Measurements from ENCODE around the gene CD19. TPM values are rescaled to one million over a fixed set of nuclear protein-coding genes. Genes with fewer than 3 reads are reported as not detected.

CD19 gene
- total RNA-seq, result not detected

DNA sequence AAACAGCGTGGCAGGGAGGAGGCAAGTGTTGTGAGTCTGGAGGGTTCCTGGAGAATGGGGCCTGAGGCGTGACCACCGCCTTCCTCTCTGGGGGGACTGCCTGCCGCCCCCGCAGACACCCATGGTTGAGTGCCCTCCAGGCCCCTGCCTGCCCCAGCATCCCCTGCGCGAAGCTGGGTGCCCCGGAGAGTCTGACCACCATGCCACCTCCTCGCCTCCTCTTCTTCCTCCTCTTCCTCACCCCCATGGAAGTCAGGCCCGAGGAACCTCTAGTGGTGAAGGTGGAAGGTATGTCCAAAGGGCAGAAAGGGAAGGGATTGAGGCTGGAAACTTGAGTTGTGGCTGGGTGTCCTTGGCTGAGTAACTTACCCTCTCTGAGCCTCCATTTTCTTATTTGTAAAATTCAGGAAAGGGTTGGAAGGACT is at the start of gene CD19:
Gene CD19, plus strand, starts transcription at position 171 of the 425 bp plus-strand sequence. Its CDS starts 30 bp downstream, at position 201.
- Histone ChIP-seq H3K4me3 (no peak within 1 kb of the TSS), H3K27me3 (no peaks in the 10 kb centered on the region), H3K9me3 (no peaks in the 10 kb centered on the region), H3K27ac (no peak within 1 kb of the TSS), H3K4me1 (peaks cover 11% of the 10 kb centered on the region), H3K36me3 (replicated peaks in 1 of 2; ENCODE audit: insufficient read depth in 1 of 2, low read depth in 2 of 2) (no peaks in the 10 kb centered on the region)
- no peak for ATAC-seq
- no peak for DNase-seq
- intact Hi-C loops (cut with DNase I), result loop anchor here (10.0 kb wide), 1 partner anchor 57 kb away; the partner anchor contains the start of gene ATP2A1
- no peak for TF ChIP-seq POLR2A (IDR thresholded peaks at IDR 0.05)
- TF ChIP-seq, protein P1, sequence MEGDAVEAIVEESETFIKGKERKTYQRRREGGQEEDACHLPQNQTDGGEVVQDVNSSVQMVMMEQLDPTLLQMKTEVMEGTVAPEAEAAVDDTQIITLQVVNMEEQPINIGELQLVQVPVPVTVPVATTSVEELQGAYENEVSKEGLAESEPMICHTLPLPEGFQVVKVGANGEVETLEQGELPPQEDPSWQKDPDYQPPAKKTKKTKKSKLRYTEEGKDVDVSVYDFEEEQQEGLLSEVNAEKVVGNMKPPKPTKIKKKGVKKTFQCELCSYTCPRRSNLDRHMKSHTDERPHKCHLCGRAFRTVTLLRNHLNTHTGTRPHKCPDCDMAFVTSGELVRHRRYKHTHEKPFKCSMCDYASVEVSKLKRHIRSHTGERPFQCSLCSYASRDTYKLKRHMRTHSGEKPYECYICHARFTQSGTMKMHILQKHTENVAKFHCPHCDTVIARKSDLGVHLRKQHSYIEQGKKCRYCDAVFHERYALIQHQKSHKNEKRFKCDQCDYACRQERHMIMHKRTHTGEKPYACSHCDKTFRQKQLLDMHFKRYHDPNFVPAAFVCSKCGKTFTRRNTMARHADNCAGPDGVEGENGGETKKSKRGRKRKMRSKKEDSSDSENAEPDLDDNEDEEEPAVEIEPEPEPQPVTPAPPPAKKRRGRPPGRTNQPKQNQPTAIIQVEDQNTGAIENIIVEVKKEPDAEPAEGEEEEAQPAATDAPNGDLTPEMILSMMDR (IDR thresholded peaks at IDR 0.05), result no peak
- WGBS, 2 donors, result 87 to 93% methylated on average over 10 of the region's 10 CpGs

DNA sequence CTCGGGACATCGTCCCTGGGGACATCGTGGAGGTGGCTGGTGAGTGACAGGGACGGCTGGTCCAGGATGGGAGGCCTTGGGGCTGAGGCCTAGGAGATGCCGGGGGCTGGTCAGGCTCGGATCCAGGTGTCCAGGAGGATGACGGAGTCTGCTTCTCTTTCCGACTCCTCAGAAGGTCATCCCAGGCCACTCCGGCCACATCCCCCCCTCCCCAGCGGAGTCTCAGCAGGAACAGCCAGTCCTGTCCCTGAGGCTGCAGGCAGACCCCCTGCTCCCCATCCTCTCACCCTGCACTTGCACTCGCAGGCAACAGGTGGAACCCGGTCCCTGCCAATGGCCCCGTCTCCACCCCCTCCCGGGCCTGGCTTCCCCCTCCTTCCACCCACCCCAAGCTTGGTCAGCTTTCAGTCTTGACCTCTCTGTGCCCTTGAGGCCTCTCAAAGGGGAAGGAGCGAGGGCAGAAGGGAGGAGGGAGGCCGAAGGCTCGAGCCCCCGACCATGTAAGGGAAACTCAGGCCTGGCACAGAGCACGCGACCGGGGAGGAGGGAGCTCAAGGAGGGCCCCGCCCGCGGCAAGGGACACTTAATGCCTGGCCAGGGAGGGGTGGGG is 49.1 kb upstream of the CD19 start:
- Histone ChIP-seq H3K27ac (no peak overlapping the region), H3K4me3 (no peak overlapping the region), H3K4me1 (peaks cover 13% of the 10 kb centered on the region), H3K27me3 (no peaks in the 10 kb centered on the region), H3K36me3 (replicated peaks in 1 of 2; ENCODE audit: insufficient read depth in 1 of 2, low read depth in 2 of 2) (no peaks in the 10 kb centered on the region), H3K9me3 (no peaks in the 10 kb centered on the region)
- ATAC-seq (no peak), DNase-seq (no peak)
- TF ChIP-seq, protein P1 (IDR thresholded peaks at IDR 0.05), result no peak
- TF ChIP-seq POLR2A (IDR thresholded peaks at IDR 0.05), result no peak
- intact Hi-C loops (cut with DNase I), result no loop called here
- WGBS, 2 donors, result 36 to 45% methylated on average over 6 to 24 of the region's 24 CpGs

DNA sequence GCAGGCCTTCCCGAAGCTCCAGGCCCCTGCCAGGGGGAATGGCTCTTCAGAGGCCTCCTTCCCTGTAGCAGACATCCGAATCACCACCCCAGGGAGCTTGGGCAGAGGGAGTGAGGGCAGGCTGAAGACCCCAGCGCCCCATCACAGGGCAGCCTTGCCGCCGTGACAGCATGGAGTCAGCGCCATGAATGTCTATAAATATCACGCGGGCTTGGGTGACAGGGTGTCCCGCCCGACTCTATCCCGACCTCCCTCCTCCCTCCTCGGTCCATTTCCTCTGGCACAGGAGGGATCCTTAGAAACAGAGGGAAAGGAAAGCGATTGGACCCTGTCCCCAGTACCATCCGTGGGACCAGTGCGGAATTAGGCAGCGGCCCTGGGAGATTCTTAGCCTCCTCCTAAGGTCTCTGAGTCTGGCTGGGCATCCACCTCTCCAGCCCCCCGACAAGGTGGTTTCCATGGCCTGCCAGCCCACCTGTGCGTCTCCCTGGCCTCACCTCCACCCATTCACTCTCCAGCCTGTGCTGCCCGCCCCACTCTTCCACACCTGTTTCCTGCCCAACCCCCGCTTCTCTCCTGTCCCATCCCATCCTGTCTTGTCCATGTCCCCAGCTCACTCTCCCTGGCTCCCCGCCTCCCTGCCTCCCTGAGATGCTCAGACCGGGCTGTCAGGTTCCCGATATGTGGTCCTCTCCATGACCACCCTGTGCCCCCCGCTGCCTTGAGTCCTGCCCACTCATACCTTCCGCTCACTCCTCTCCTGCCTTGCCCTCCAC is 48.4 kb upstream of the CD19 start:
- no peak overlapping the region for H3K27ac ChIP-seq
- H3K4me3 ChIP-seq, result no peak overlapping the region
- DNase-seq, result no peak
- intact Hi-C loops (cut with DNase I), result no loop called here
- no peaks in the 10 kb centered on the region for H3K36me3 ChIP-seq (replicated peaks in 1 of 2; ENCODE audit: insufficient read depth in 1 of 2, low read depth in 2 of 2)
- TF ChIP-seq, protein P1 (IDR thresholded peaks at IDR 0.05), result no peak
- no peak for TF ChIP-seq POLR2A (IDR thresholded peaks at IDR 0.05)
- 55 to 66% methylated on average over 16 to 25 of the region's 25 CpGs for WGBS, 2 donors
- no peaks in the 10 kb centered on the region for H3K9me3 ChIP-seq
- no peak for ATAC-seq
- peaks cover 13% of the 10 kb centered on the region for H3K4me1 ChIP-seq
- H3K27me3 ChIP-seq, result no peaks in the 10 kb centered on the region

DNA sequence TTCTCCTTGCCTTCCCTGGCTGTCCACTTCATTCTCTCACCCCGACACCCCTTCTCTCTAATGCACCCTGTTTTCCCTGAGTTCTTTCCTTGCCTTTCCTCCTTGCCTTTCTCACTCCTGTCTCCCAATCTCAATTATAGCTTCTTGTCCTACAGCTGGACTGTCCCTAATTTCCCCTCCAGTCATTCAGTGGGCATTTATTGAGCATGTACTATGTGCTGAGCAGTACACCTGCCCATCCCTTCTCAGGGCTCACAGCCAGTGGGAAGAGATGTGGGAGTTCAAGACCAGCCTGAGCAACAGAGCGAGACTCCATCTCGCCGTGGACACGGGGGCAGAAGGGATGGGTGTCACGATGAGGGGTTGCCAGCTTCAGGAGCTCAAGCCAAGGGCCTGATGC is 47.7 kb upstream of the CD19 start:
- Histone ChIP-seq H3K4me3 (no peak overlapping the region), H3K9me3 (no peaks in the 10 kb centered on the region), H3K27ac (no peak overlapping the region), H3K36me3 (replicated peaks in 1 of 2; ENCODE audit: insufficient read depth in 1 of 2, low read depth in 2 of 2) (no peaks in the 10 kb centered on the region), H3K4me1 (peaks cover 12% of the 10 kb centered on the region), H3K27me3 (no peaks in the 10 kb centered on the region)
- intact Hi-C loops (cut with DNase I), result no loop called here
- WGBS, 2 donors, result 86 to 89% methylated on average over 6 of the region's 6 CpGs
- DNase-seq, result no peak
- ATAC-seq, result no peak
- no peak for TF ChIP-seq POLR2A (IDR thresholded peaks at IDR 0.05)
- TF ChIP-seq, protein P1 (IDR thresholded peaks at IDR 0.05), result no peak

Data from body of pancreas (tissue), 4 donors.